Thoracic aorta (tissue), 2 donors: ENCODE measurements around the gene SEZ6L. TPM values are rescaled to one million over a fixed set of nuclear protein-coding genes. Genes with fewer than 3 reads are reported as not detected.
A peak's percentile ranks its signal among the peaks of the same experiment; 100 is the strongest.

Source experiments
- ATAC-seq: fragments of 150-250 bp; one replicate; pipeline ENCODE4 v1.8.0; 2017; ENCODE audit warnings: low read depth; ENCODE audit not compliant: insufficient number of reproducible peaks, low FRiP score
- DNase-seq: peaks from one replicate; pipeline ENCODE4 v3.0.0-alpha.2; 2020; ENCODE audit warnings: low spot score
- H3K27ac ChIP-seq, 2 donors: fragments of 200-600 bp; sonication (generic); 1 replicate in 1 of 2; 2 replicates in 1 of 2; pipeline ENCODE4 v1.5.1; 2016; ENCODE audit warnings: mild to moderate bottlenecking in 2 of 2, moderate library complexity in 2 of 2
- H3K27me3 ChIP-seq: fragments of 200-600 bp; sonication (generic); replicated peaks from 2 replicates; pipeline ENCODE4 v1.6.0; 2016; ENCODE audit warnings: mild to moderate bottlenecking; ENCODE audit not compliant: insufficient read depth
- H3K36me3 ChIP-seq: fragments of 200-600 bp; sonication (generic); one replicate; pipeline ENCODE4 v1.5.1; 2016
- H3K4me1 ChIP-seq, 2 donors: fragments of 200-600 bp; sonication (generic); 1 replicate in 1 of 2; 2 replicates in 1 of 2; pipeline versions ENCODE4 v1.5.1 to v1.6.0; 2016; ENCODE audit warnings: low read depth in 2 of 2, mild to moderate bottlenecking in 1 of 2; ENCODE audit not compliant: control insufficient read depth in 1 of 2
- H3K4me3 ChIP-seq: fragments of 200-600 bp; sonication (generic); 2 replicates; pipeline ENCODE4 v1.5.1; 2016; ENCODE audit warnings: mild to moderate bottlenecking
- H3K9me3 ChIP-seq: fragments of 200-600 bp; sonication (generic); 2 replicates; pipeline ENCODE4 v1.5.1; 2016
- CTCF ChIP-seq: fragments of 200-600 bp; sonication (generic); IDR thresholded peaks from one replicate; pipeline ENCODE4 v1.5.1; 2019; ENCODE audit warnings: antibody characterized with exemption
- total RNA-seq, 2 donors: library from RNA; depleted of rRNA; stranded (reverse); fragments of >200 nt; gene quantifications; one replicate each; pipeline versions ENCODE4 v1.1.0 to v1.2.3, GENCODE V29; 2016

SEZ6L gene
- total RNA-seq, 2 donors from 2014 or later: 0.21 TPM; not detected in 1

GRCh38 chr22:26330971-26331625 is 161.8 kb downstream of the SEZ6L start:
- Histone ChIP-seq H3K36me3 (no peaks in the 10 kb centered on the region), H3K9me3 (no peaks in the 10 kb centered on the region), H3K27me3 (no peaks in the 10 kb centered on the region), H3K4me1 (no peaks in the 10 kb centered on the region), H3K4me3 (no peak overlapping the region), H3K27ac (no peak overlapping the region)
- no peak for ATAC-seq
- TF ChIP-seq CTCF: peak; percentile 70
- DNase-seq: no peak

GRCh38 chr22:26333088-26333800 is 164.0 kb downstream of the SEZ6L start:
- ATAC-seq (no peak), DNase-seq (no peak)
- Histone ChIP-seq H3K27me3 (no peaks in the 10 kb centered on the region), H3K4me1 (no peaks in the 10 kb centered on the region), H3K9me3 (no peaks in the 10 kb centered on the region), H3K36me3 (no peaks in the 10 kb centered on the region), H3K4me3 (no peak overlapping the region), H3K27ac (no peak overlapping the region)
- no peak for TF ChIP-seq CTCF

- no peaks in the 10 kb centered on the region for H3K27me3 ChIP-seq
- no peaks in the 10 kb centered on the region for H3K9me3 ChIP-seq
- H3K27ac ChIP-seq: no peak overlapping the region
- no peaks in the 10 kb centered on the region for H3K4me1 ChIP-seq
- no peaks in the 10 kb centered on the region for H3K36me3 ChIP-seq
- no peak for TF ChIP-seq CTCF
- ATAC-seq (no peak), DNase-seq (no peak)
- H3K4me3 ChIP-seq: no peak overlapping the region
These were observed 165.0 kb downstream of the SEZ6L start for GRCh38 chr22:26334232-26334631.

- ATAC-seq: no peak
- Histone ChIP-seq H3K9me3 (no peaks in the 10 kb centered on the region), H3K27ac (no peak overlapping the region), H3K27me3 (no peaks in the 10 kb centered on the region), H3K4me3 (no peak overlapping the region), H3K4me1 (no peaks in the 10 kb centered on the region), H3K36me3 (no peaks in the 10 kb centered on the region)
- DNase-seq: no peak
- TF ChIP-seq CTCF: no peak
These were observed 167.5 kb downstream of the SEZ6L start for GRCh38 chr22:26336773-26337172.

- TF ChIP-seq CTCF: no peak
- Histone ChIP-seq H3K4me3 (no peak overlapping the region), H3K9me3 (no peaks in the 10 kb centered on the region), H3K4me1 (no peaks in the 10 kb centered on the region), H3K27ac (no peak overlapping the region), H3K36me3 (no peaks in the 10 kb centered on the region), H3K27me3 (no peaks in the 10 kb centered on the region)
- ATAC-seq: no peak
- no peak for DNase-seq
These were observed 170.5 kb downstream of the SEZ6L start for GRCh38 chr22:26339755-26340154.
